CD14-positive monocyte (primary cell): ENCODE measurements around the gene DPY19L1. TPM values are rescaled to one million over a fixed set of nuclear protein-coding genes. Genes with fewer than 3 reads are reported as not detected.
"Not testable (repeated sequence)": the region's sequence is repeated elsewhere in the genome, so short reads cannot be mapped to it uniquely, and the experiment has no call there.

Source experiments
- DNase-seq, 3 donors: peaks; one replicate each; pipeline ENCODE4 v3.0.0-alpha.2; 2011 to 2022
- H2AFZ ChIP-seq: 2 replicates; pipeline ENCODE4 v1.6.0; 2012; ENCODE audit warnings: mild to moderate bottlenecking, low read depth, low read length, inconsistent platforms; ENCODE audit not compliant: insufficient read depth, poor library complexity, severe bottlenecking
- H3K27ac ChIP-seq, 2 donors: 1 replicate in 1 of 2; 2 replicates in 1 of 2; pipeline ENCODE4 v1.5.1; 2012 to 2013; ENCODE audit warnings: low read length in 2 of 2, control low read depth in 1 of 2, inconsistent platforms in 1 of 2, low read depth in 1 of 2, mild to moderate bottlenecking in 1 of 2
- H3K27me3 ChIP-seq, 2 donors: one replicate each; pipeline versions ENCODE4 v1.6.0 to v1.6.1; 2011 to 2013; ENCODE audit warnings: low read length in 2 of 2; ENCODE audit not compliant: control insufficient read depth in 2 of 2, insufficient read depth in 2 of 2
- H3K36me3 ChIP-seq, 2 donors: replicated peaks in 1 of 2; 1 replicate in 1 of 2; 2 replicates in 1 of 2; pipeline versions ENCODE4 v1.5.1 to v1.6.1; 2012 to 2013; ENCODE audit warnings: low read length in 2 of 2, control low read depth in 1 of 2, inconsistent platforms in 1 of 2, mild to moderate bottlenecking in 1 of 2; ENCODE audit not compliant: insufficient read depth in 2 of 2, control insufficient read depth in 1 of 2
- H3K4me1 ChIP-seq, 2 donors: 1 replicate in 1 of 2; 2 replicates in 1 of 2; pipeline versions ENCODE4 v1.5.1 to v1.6.1; 2012 to 2013; ENCODE audit warnings: low read length in 2 of 2, control low read depth in 1 of 2, inconsistent platforms in 1 of 2, mild to moderate bottlenecking in 1 of 2, moderate library complexity in 1 of 2; ENCODE audit not compliant: insufficient read depth in 2 of 2, control insufficient read depth in 1 of 2
- H3K4me2 ChIP-seq: replicated peaks from 2 replicates; pipeline ENCODE3; 2012; ENCODE audit warnings: low read length, moderate library complexity, mild to moderate bottlenecking; ENCODE audit not compliant: poor library complexity, severe bottlenecking; ENCODE audit errors: extremely low read depth
- H3K4me3 ChIP-seq, 3 experiments: fragments of 200-600 bp in 1 of 3; sonication (generic) in 1 of 3; replicated peaks in 1 of 3; 1 replicate in 2 of 3; 2 replicates in 1 of 3; pipeline ENCODE4 v1.5.1; 2011 to 2013; ENCODE audit warnings: low read length in 3 of 3, mild to moderate bottlenecking in 3 of 3, control low read depth in 2 of 3, low read depth in 2 of 3, inconsistent platforms in 1 of 3, moderate library complexity in 1 of 3
- H3K79me2 ChIP-seq: 2 replicates; pipeline ENCODE4 v1.6.0; 2012; ENCODE audit warnings: mild to moderate bottlenecking, control low read depth, inconsistent platforms, low read length, moderate library complexity; ENCODE audit not compliant: insufficient read depth
- H3K9ac ChIP-seq: 2 replicates; pipeline ENCODE4 v1.6.0; 2017; ENCODE audit warnings: low read length, mild to moderate bottlenecking; ENCODE audit not compliant: insufficient read depth, poor library complexity, severe bottlenecking
- H3K9me3 ChIP-seq, 2 donors: replicated peaks in 1 of 2; 1 replicate in 1 of 2; 2 replicates in 1 of 2; pipeline versions ENCODE4 v1.5.1 to v1.6.1; 2012 to 2013; ENCODE audit warnings: low read length in 2 of 2, control low read depth in 1 of 2; ENCODE audit not compliant: control insufficient read depth in 1 of 2, insufficient read depth in 1 of 2
- H4K20me1 ChIP-seq: 2 replicates; pipeline ENCODE4 v1.6.0; 2012; ENCODE audit warnings: mild to moderate bottlenecking, low read length, control low read depth, moderate library complexity; ENCODE audit not compliant: insufficient read depth
- H3K27ac Mint-ChIP-seq, 7 donors: one replicate each; pipeline ENCODE4 v1.8.0; 2020; ENCODE audit warnings: mild to moderate bottlenecking in 7 of 7, mixed read lengths in 7 of 7, moderate library complexity in 6 of 7, inconsistent platforms in 2 of 7
- H3K27me3 Mint-ChIP-seq, 3 donors: one replicate each; pipeline ENCODE4 v1.8.0; 2021 to 2022; ENCODE audit warnings: low read depth in 3 of 3, mild to moderate bottlenecking in 3 of 3, mixed read lengths in 3 of 3, moderate library complexity in 3 of 3, inconsistent platforms in 1 of 3
- H3K36me3 Mint-ChIP-seq, 2 donors: one replicate each; pipeline ENCODE4 v1.8.0; 2020; ENCODE audit warnings: mixed read lengths in 2 of 2, inconsistent platforms in 1 of 2, mild to moderate bottlenecking in 1 of 2
- H3K4me1 Mint-ChIP-seq: one replicate; pipeline ENCODE4 v1.8.0; 2020; ENCODE audit warnings: mild to moderate bottlenecking, mixed read lengths
- H3K4me3 Mint-ChIP-seq, 2 donors: one replicate each; pipeline ENCODE4 v1.8.0; 2020; ENCODE audit warnings: mild to moderate bottlenecking in 2 of 2, mixed read lengths in 2 of 2, moderate library complexity in 1 of 2
- H3K9me3 Mint-ChIP-seq, 7 donors: one replicate each; pipeline ENCODE4 v1.8.0; 2020 to 2022; ENCODE audit warnings: mixed read lengths in 7 of 7, mild to moderate bottlenecking in 6 of 7, moderate library complexity in 6 of 7, inconsistent platforms in 2 of 7
- WGBS: methylation state at CpG from one replicate; pipeline ENCODE4 v1.1.5; 2013; ENCODE audit warnings: missing lambda C conversion rate; ENCODE audit not compliant: insufficient coverage; 5-methylcytosine and 5-hydroxymethylcytosine counted together
- intact Hi-C, 2 donors: fragments of 100-400 bp; cut with micrococcal nuclease; formaldehyde crosslinking; loops; one replicate each; pipeline versions ENCODE4 v1.15.0 to v1.15.1; 2023
- polyA plus RNA-seq, 3 donors: library from polyadenylated mRNA; depleted of rRNA in 1 of 3; unstranded in 2 of 3; stranded (reverse) in 1 of 3; fragments of 300-500 nt in 2 of 3; fragments of >200 nt in 1 of 3; fragmentation: Illumina TruSeq in 2 of 3; gene quantifications; 1 replicate in 2 of 3; 2 replicates in 1 of 3; pipeline ENCODE4 v1.2.3, GENCODE V29; 2012 to 2021
- TF ChIP-seq, protein P1 (sequence below): fragments of 200-600 bp; IDR thresholded peaks from one replicate; pipeline ENCODE4 v1.8.0; 2022; ENCODE audit warnings: antibody characterized with exemption, mild to moderate bottlenecking

Gene DPY19L1
- polyA plus RNA-seq, 3 donors: 0.81 to 5.2 (median 3.9) TPM

- Mint-ChIP-seq H3K9me3 (no peaks in the 10 kb centered on the region), H3K27me3 (no peaks in the 10 kb centered on the region), H3K36me3 (peaks cover 11 to 12% of the 10 kb centered on the region in 2 donors), H3K27ac (no peak overlapping the region), H3K4me1 (peaks cover 2% of the 10 kb centered on the region), H3K4me3 (no peak overlapping the region)
- Histone ChIP-seq H3K9ac (no peak overlapping the region), H3K4me3 (no peak overlapping the region), H4K20me1 (no peaks in the 10 kb centered on the region), H3K4me1 (no peaks in the 10 kb centered on the region), H3K27ac (no peak overlapping the region), H3K36me3 (no peaks in the 10 kb centered on the region), H3K9me3 (no peaks in the 10 kb centered on the region), H2AFZ (no peak overlapping the region), H3K79me2 (no peaks in the 10 kb centered on the region), H3K4me2 (no peak overlapping the region), H3K27me3 (no peaks in the 10 kb centered on the region)
- DNase-seq: no peak
- WGBS: 92% methylated on average over 5 of the region's 12 CpGs
- intact Hi-C loops: no loop called here
- TF ChIP-seq, protein P1, sequence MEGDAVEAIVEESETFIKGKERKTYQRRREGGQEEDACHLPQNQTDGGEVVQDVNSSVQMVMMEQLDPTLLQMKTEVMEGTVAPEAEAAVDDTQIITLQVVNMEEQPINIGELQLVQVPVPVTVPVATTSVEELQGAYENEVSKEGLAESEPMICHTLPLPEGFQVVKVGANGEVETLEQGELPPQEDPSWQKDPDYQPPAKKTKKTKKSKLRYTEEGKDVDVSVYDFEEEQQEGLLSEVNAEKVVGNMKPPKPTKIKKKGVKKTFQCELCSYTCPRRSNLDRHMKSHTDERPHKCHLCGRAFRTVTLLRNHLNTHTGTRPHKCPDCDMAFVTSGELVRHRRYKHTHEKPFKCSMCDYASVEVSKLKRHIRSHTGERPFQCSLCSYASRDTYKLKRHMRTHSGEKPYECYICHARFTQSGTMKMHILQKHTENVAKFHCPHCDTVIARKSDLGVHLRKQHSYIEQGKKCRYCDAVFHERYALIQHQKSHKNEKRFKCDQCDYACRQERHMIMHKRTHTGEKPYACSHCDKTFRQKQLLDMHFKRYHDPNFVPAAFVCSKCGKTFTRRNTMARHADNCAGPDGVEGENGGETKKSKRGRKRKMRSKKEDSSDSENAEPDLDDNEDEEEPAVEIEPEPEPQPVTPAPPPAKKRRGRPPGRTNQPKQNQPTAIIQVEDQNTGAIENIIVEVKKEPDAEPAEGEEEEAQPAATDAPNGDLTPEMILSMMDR: no peak
Observed at GRCh38 chr7:34991938-34992840, 45.1 kb downstream of the DPY19L1 start.

- H3K4me1 Mint-ChIP-seq, H3K9me3 ChIP-seq, H3K9ac ChIP-seq, H4K20me1 ChIP-seq, H3K4me2 ChIP-seq, H3K27me3 ChIP-seq, DNase-seq, H3K27ac ChIP-seq, H3K27me3 Mint-ChIP-seq, H3K79me2 ChIP-seq, H2AFZ ChIP-seq, H3K9me3 Mint-ChIP-seq, H3K4me3 ChIP-seq, H3K36me3 ChIP-seq, intact Hi-C loops, H3K4me1 ChIP-seq, H3K4me3 Mint-ChIP-seq, H3K27ac Mint-ChIP-seq: not testable (repeated sequence)
- peaks cover 9 to 11% of the 10 kb centered on the region in 2 donors for H3K36me3 Mint-ChIP-seq
- WGBS: no CpG with 5 or more reads among the region's 2 CpGs
Observed at GRCh38 chr7:34988442-34989125, 48.7 kb downstream of the DPY19L1 start.

- H3K4me3 Mint-ChIP-seq, H3K36me3 ChIP-seq, H3K4me1 Mint-ChIP-seq, H3K4me3 ChIP-seq, H3K9me3 Mint-ChIP-seq, H3K27me3 Mint-ChIP-seq, H2AFZ ChIP-seq, H3K79me2 ChIP-seq, H3K27me3 ChIP-seq, H3K27ac Mint-ChIP-seq, H3K4me2 ChIP-seq, H3K9ac ChIP-seq, DNase-seq, H4K20me1 ChIP-seq, H3K9me3 ChIP-seq, intact Hi-C loops, H3K27ac ChIP-seq, H3K4me1 ChIP-seq: not testable (repeated sequence)
- peaks cover 9 to 13% of the 10 kb centered on the region in 2 donors for H3K36me3 Mint-ChIP-seq
- no CpG with 5 or more reads among the region's 3 CpGs for WGBS
Observed at GRCh38 chr7:34985155-34985554, 52.1 kb downstream of the DPY19L1 start.

DNA sequence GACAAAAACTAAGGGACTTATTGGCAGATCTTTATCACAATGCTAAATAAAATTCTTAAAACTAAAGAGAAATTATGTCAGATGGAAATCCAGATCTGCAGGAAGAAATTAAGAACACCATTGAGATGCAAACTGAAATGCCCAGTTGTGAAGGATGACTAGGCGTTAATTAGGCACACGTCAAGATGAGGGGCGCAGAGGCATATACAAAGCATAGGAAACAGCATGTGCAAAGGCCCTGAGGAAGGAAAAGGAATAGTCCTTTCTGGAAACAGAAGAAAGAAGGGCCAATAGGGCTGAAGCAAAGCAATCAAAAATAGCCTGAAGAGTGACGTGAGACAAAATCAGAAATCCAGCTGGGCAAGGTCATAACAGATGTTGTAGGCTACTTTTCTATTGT, 53.1 kb downstream of the DPY19L1 start:
- H3K36me3 Mint-ChIP-seq, DNase-seq, H3K9ac ChIP-seq, intact Hi-C loops, H4K20me1 ChIP-seq, H3K4me1 ChIP-seq, H3K4me2 ChIP-seq, H3K79me2 ChIP-seq, H3K27ac Mint-ChIP-seq, H3K27ac ChIP-seq, H3K27me3 ChIP-seq, H2AFZ ChIP-seq, H3K4me3 Mint-ChIP-seq, H3K9me3 Mint-ChIP-seq, H3K27me3 Mint-ChIP-seq, H3K4me1 Mint-ChIP-seq, H3K9me3 ChIP-seq, H3K36me3 ChIP-seq, H3K4me3 ChIP-seq: not testable (repeated sequence)
- 98% methylated on average over 4 of the region's 4 CpGs for WGBS
